ENCODE data around the gene ADD3. TPM values are rescaled to one million over a fixed set of nuclear protein-coding genes. Genes with fewer than 3 reads are reported as not detected.

ADD3 gene
- total RNA-seq, 2 experiments from 2014 or later, result 273 to 302 TPM

DNA sequence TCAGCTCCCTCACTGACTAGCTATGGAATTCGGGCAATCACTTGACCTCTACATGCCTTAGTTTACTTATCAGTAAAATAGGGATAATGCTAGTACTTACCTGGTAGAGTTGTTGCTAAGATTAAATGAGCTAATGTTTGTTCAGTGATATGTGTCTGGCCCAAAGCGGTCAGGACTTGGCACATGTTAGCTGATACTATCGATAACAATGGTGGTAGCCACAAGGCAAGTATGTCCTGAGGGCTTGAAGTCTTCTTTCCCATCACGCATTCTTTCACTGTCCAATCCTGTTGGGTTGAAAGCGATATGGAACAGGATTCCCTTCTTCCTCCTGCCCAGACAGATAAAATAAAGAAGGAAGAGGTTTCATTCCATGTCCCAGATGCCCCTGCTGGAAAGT is 174.1 kb downstream of the ADD3 start:
- Histone ChIP-seq H3K9me3 (ENCODE audit: control insufficient read depth in 1 of 2, insufficient read depth in 1 of 2, low read length in 2 of 2) (no peaks in the 10 kb centered on the region), H3K27me3 (ENCODE audit: control insufficient read depth in 1 of 2, insufficient read depth in 2 of 2, low read length in 2 of 2) (peaks cover 9 to 13% of the 10 kb centered on the region in 2 experiments), H3K36me3 (ENCODE audit: insufficient read depth, low read length) (no peaks in the 10 kb centered on the region), H3K4me3 (ENCODE audit: low read length) (no peak overlapping the region), H3K27ac (ENCODE audit: low read depth in 1 of 2, low read length in 2 of 2) (no peak overlapping the region), H3K4me1 (ENCODE audit: insufficient read depth, low read length) (no peaks in the 10 kb centered on the region)
- no peaks in the 10 kb centered on the region for H3K4me1 Mint-ChIP-seq (ENCODE audit: low read depth)
- DNase-seq, result no peak
- no peak overlapping the region for H3K4me3 Mint-ChIP-seq
- H3K9me3 Mint-ChIP-seq, result no peaks in the 10 kb centered on the region
- ATAC-seq (ENCODE audit: poor library complexity), result no peak
- intact Hi-C loops (cut with DNase I, micrococcal nuclease), result no loop called here
- TF ChIP-seq, protein P1, sequence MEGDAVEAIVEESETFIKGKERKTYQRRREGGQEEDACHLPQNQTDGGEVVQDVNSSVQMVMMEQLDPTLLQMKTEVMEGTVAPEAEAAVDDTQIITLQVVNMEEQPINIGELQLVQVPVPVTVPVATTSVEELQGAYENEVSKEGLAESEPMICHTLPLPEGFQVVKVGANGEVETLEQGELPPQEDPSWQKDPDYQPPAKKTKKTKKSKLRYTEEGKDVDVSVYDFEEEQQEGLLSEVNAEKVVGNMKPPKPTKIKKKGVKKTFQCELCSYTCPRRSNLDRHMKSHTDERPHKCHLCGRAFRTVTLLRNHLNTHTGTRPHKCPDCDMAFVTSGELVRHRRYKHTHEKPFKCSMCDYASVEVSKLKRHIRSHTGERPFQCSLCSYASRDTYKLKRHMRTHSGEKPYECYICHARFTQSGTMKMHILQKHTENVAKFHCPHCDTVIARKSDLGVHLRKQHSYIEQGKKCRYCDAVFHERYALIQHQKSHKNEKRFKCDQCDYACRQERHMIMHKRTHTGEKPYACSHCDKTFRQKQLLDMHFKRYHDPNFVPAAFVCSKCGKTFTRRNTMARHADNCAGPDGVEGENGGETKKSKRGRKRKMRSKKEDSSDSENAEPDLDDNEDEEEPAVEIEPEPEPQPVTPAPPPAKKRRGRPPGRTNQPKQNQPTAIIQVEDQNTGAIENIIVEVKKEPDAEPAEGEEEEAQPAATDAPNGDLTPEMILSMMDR (IDR thresholded peaks at IDR 0.05), result no peak
- H3K27me3 Mint-ChIP-seq, result peaks cover 17% of the 10 kb centered on the region
- no peaks in the 10 kb centered on the region for H3K36me3 Mint-ChIP-seq (ENCODE audit: low read depth)
- ChIA-PET POLR2A (interaction anchor here (0.6 to 1.1 kb wide), 2 partner anchors 28 to 317 kb away, joined by 3 to 4 read pairs; no protein-coding TSS in a partner anchor), CTCF (no interaction called here)
- H3K27ac Mint-ChIP-seq, result no peak overlapping the region

GRCh38 chr10:110184398-110184797 is 176.6 kb downstream of the ADD3 start:
- Mint-ChIP-seq H3K4me1 (ENCODE audit: low read depth) (no peaks in the 10 kb centered on the region), H3K27me3 (peaks cover under 1% of the 10 kb centered on the region)
- POLR2A ChIA-PET, result no interaction called here

More at GRCh38 chr10:110184398-110184797, 176.6 kb downstream of the ADD3 start:
- Histone ChIP-seq H3K27me3 (ENCODE audit: control insufficient read depth in 1 of 2, insufficient read depth in 2 of 2, low read length in 2 of 2) (peaks cover 0 to 5% of the 10 kb centered on the region in 2 experiments), H3K36me3 (ENCODE audit: insufficient read depth, low read length) (no peaks in the 10 kb centered on the region), H3K9me3 (ENCODE audit: control insufficient read depth in 1 of 2, insufficient read depth in 1 of 2, low read length in 2 of 2) (no peaks in the 10 kb centered on the region), H3K4me1 (ENCODE audit: insufficient read depth, low read length) (no peaks in the 10 kb centered on the region), H3K27ac (ENCODE audit: low read depth in 1 of 2, low read length in 2 of 2) (no peak overlapping the region), H3K4me3 (ENCODE audit: low read length) (no peak overlapping the region)
- no peak for ATAC-seq (ENCODE audit: poor library complexity)
- Mint-ChIP-seq H3K4me3 (no peak overlapping the region), H3K36me3 (ENCODE audit: low read depth) (no peaks in the 10 kb centered on the region), H3K9me3 (no peaks in the 10 kb centered on the region), H3K27ac (no peak overlapping the region)
- intact Hi-C loops (cut with DNase I, micrococcal nuclease), result no loop called here
- TF ChIP-seq, protein P1 (IDR thresholded peaks at IDR 0.05), result no peak
- CTCF ChIA-PET, result interaction anchor here (1.6 kb wide), 1 partner anchor 25 kb away, joined by 3 read pairs; no protein-coding TSS in a partner anchor
- DNase-seq, result no peak

Other genes starting within 250 kb of the ADD3 start
- gene XPNPEP1, start 84.5 kb upstream of the ADD3 start, total RNA-seq, result 10 to 100 TPM; 50.3 to 54.3 TPM
- 10 to 100 TPM; 74.3 to 84.3 TPM for gene MXI1, start 199.6 kb downstream of the ADD3 start, total RNA-seq

Data from CD4-positive, alpha-beta T cell (primary cell).